HG03460 (cell line): ENCODE data around the gene MORN2.
"Not testable (repeated sequence)": the region's sequence is repeated elsewhere in the genome, so short reads cannot be mapped to it uniquely, and the experiment has no call there.

ENCODE experiments used
- ATAC-seq: cut with Tn5 transposase; IDR thresholded peaks from one replicate; pipeline ENCODE4 v1.9.1; 2021; ENCODE audit not compliant: unreplicated experiment

Gene MORN2

GRCh38 chr2:38875576-38876367 lies at the start of gene MORN2, which contains the start of gene DHX57:
Gene MORN2, plus strand, starts transcription at chr2:38875976.
Gene DHX57, minus strand, starts transcription at chr2:38875934. Its CDS starts 7,529 bp downstream, at chr2:38868405.
- ATAC-seq = peak; percentile 100

- not testable (repeated sequence) for ATAC-seq
These were observed 48.1 kb upstream of the MORN2 start for GRCh38 chr2:38827539-38828145.

- ATAC-seq = no peak
These were observed 47.3 kb upstream of the MORN2 start for GRCh38 chr2:38828460-38828859.

- no peak for ATAC-seq
These were observed 45.8 kb upstream of the MORN2 start for GRCh38 chr2:38829971-38830370.

GRCh38 chr2:38830526-38831159 lies 45.1 kb upstream of the MORN2 start:
- no peak for ATAC-seq

- no peak for ATAC-seq
These were observed 40.7 kb upstream of the MORN2 start for GRCh38 chr2:38835015-38835601.

GRCh38 chr2:38835990-38836389 lies 39.8 kb upstream of the MORN2 start:
- peak; percentile 75 for ATAC-seq

GRCh38 chr2:38836791-38837190 lies 39.0 kb upstream of the MORN2 start:
- no peak for ATAC-seq

GRCh38 chr2:38850045-38850444 lies 25.7 kb upstream of the MORN2 start:
- ATAC-seq = peak; percentile 88

- ATAC-seq = no peak
These were observed 19.6 kb upstream of the MORN2 start for GRCh38 chr2:38856165-38856564.

GRCh38 chr2:38862476-38862875 lies 13.3 kb upstream of the MORN2 start:
- ATAC-seq = no peak

GRCh38 chr2:38863061-38863695 lies 12.6 kb upstream of the MORN2 start:
- ATAC-seq = no peak

GRCh38 chr2:38866773-38867443 lies 8.9 kb upstream of the MORN2 start:
- ATAC-seq = no peak

GRCh38 chr2:38871432-38871831 lies 4.3 kb upstream of the MORN2 start:
- no peak for ATAC-seq

- no peak for ATAC-seq
These were observed 2.0 kb upstream of the MORN2 start for GRCh38 chr2:38873763-38874162.

- no peak for ATAC-seq
These were observed 575 bp upstream of the MORN2 start for GRCh38 chr2:38875227-38875575.

GRCh38 chr2:38876407-38876806 lies 631 bp downstream of the MORN2 start:
- no peak for ATAC-seq

- ATAC-seq = no peak
These were observed 10.3 kb downstream of the MORN2 start for GRCh38 chr2:38886063-38886462.

- ATAC-seq = no peak
These were observed 11.6 kb downstream of the MORN2 start for GRCh38 chr2:38887347-38887746.

GRCh38 chr2:38887902-38888554 lies 12.3 kb downstream of the MORN2 start:
- ATAC-seq = no peak
